ENCODE data around the gene LSM14A. TPM values are rescaled to one million over a fixed set of nuclear protein-coding genes. Genes with fewer than 3 reads are reported as not detected.
"Not testable (repeated sequence)": the region's sequence is repeated elsewhere in the genome, so short reads cannot be mapped to it uniquely, and the experiment has no call there.

LSM14A gene
- total RNA-seq, 4 donors from 2014 or later = 90.8 to 163 (median 111) TPM

GRCh38 chr19:34241513-34242337, 69.4 kb downstream of the LSM14A start:
- 78 to 79% methylated on average over 13 of the region's 13 CpGs for WGBS, 2 donors
- intact Hi-C loops (cut with DNase I; ENCODE audit: low total_unique reads) = no loop called here
- no peak overlapping the region for H3K4me3 ChIP-seq (ENCODE audit: low read depth, poor library complexity, severe bottlenecking)
- DNase-seq (ENCODE audit: low spot score in 2 of 2) = no peak
- TF ChIP-seq CTCF (IDR thresholded peaks at IDR 0.05) (no peak), POLR2A (IDR thresholded peaks at IDR 0.05) (no peak)

GRCh38 chr19:34243138-34243875, 71.0 kb downstream of the LSM14A start:
- 91 to 95% methylated on average over 10 of the region's 10 CpGs for WGBS, 2 donors
- intact Hi-C loops (cut with DNase I; ENCODE audit: low total_unique reads); DNase-seq (ENCODE audit: low spot score in 2 of 2); H3K4me3 ChIP-seq (ENCODE audit: low read depth, poor library complexity, severe bottlenecking): not testable (repeated sequence)

- TF ChIP-seq POLR2A (IDR thresholded peaks at IDR 0.05) (no peak), CTCF (IDR thresholded peaks at IDR 0.05) (no peak)
- intact Hi-C loops (cut with DNase I; ENCODE audit: low total_unique reads) = no loop called here
- no peak for DNase-seq (ENCODE audit: low spot score in 2 of 2)
- 80 to 88% methylated on average over 16 to 17 of the region's 17 CpGs for WGBS, 2 donors
- H3K4me3 ChIP-seq (ENCODE audit: low read depth, poor library complexity, severe bottlenecking) = no peak overlapping the region
Measured at GRCh38 chr19:34243876-34244578, 71.7 kb downstream of the LSM14A start.

- H3K4me3 ChIP-seq (ENCODE audit: low read depth, poor library complexity, severe bottlenecking) = no peak overlapping the region
- 72 to 78% methylated on average over 13 of the region's 13 CpGs for WGBS, 2 donors
- peak in 1 of 2 donors; percentile 68 for DNase-seq (ENCODE audit: low spot score in 2 of 2)
- intact Hi-C loops (cut with DNase I; ENCODE audit: low total_unique reads) = no loop called here
- TF ChIP-seq POLR2A (IDR thresholded peaks at IDR 0.05) = no peak
- no peak for TF ChIP-seq CTCF (IDR thresholded peaks at IDR 0.05)
Measured at GRCh38 chr19:34244611-34245299, 72.5 kb downstream of the LSM14A start.

- WGBS, 2 donors = 76 to 78% methylated on average over 4 of the region's 4 CpGs
- no peak for TF ChIP-seq POLR2A (IDR thresholded peaks at IDR 0.05)
- TF ChIP-seq CTCF (IDR thresholded peaks at IDR 0.05) = no peak
- no peak overlapping the region for H3K4me3 ChIP-seq (ENCODE audit: low read depth, poor library complexity, severe bottlenecking)
- intact Hi-C loops (cut with DNase I; ENCODE audit: low total_unique reads) = no loop called here
- DNase-seq (ENCODE audit: low spot score in 2 of 2) = peak in 1 of 2 donors; percentile 37
Measured at GRCh38 chr19:34246340-34246739, 74.0 kb downstream of the LSM14A start.

Data from lower leg skin (tissue), 4 donors.